Spleen (tissue), 7 donors: Measurements from ENCODE around the gene PADI4.

Experiments used
- POLR2A ChIP-seq, 3 donors: fragments of 450-650 bp; IDR thresholded peaks; one replicate each; pipeline ENCODE4 v1.5.1; 2017; ENCODE audit warnings: antibody characterized with exemption in 3 of 3, mild to moderate bottlenecking in 1 of 3
- POLR2AphosphoS5 ChIP-seq, 3 donors: sonication (generic); formaldehyde crosslinking; IDR thresholded peaks; one replicate each; pipeline ENCODE4 v1.5.1; 2017; ENCODE audit warnings: antibody characterized with exemption in 3 of 3
- TF ChIP-seq, protein P1 (sequence below), 11 experiments: fragments of 200-600 bp in 7 of 11; fragments of 450-650 bp in 4 of 11; sonication (generic) in 4 of 11; IDR thresholded peaks in 8 of 11; conservative IDR thresholded peaks in 3 of 11; 1 replicate in 7 of 11; 2 replicates in 4 of 11; pipeline versions ENCODE4 v1.4.0 to v1.8.0; 2016 to 2021; ENCODE audit warnings: antibody characterized with exemption in 11 of 11, inconsistent platforms in 4 of 11, mild to moderate bottlenecking in 1 of 11
- donor health status: DM: no; HTN: no; CAD: no; lungs with moderate emphysema.
- donor health status: DM: no; HTN: no; CAD: no.
- donor health status: DM: no; HTN: no; CAD: no.

DNA sequence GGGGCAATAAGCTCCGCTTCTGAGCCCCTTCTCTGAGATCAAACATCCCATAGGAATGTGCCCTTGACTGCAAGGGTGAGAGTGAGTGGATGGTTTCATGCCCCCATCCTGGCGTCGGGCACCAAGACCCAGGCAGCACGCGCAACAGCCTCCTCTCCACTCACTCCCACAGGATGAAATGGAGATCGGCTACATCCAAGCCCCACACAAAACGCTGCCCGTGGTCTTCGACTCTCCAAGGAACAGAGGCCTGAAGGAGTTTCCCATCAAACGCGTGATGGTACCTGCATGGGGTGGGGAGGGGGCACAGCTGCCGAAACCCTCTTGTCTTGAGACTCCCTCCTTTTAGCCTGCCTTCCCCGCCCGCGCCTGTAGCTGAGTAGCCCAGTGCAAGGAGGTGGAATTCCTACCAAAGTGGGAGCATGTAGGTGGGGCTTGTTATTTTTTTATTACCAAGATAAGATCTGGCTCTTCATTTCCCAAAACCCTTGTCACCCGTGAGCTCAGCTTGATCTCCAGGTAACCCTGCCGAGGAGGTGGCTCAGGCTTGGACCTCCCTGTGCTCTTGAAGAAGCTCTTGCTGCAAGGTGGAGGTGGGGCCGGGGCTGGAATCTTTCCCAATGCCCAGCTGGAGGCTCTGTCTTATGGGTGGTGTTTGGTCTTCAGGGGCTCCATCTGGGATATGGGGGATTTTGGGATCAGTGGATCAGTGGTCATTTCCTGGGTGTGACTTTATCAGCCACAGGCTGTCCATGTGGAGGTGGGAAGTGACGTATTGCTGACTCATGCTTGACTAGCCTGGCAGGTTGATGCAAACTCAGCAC, 40.0 kb downstream of the PADI4 start:
- TF ChIP-seq, protein P1, sequence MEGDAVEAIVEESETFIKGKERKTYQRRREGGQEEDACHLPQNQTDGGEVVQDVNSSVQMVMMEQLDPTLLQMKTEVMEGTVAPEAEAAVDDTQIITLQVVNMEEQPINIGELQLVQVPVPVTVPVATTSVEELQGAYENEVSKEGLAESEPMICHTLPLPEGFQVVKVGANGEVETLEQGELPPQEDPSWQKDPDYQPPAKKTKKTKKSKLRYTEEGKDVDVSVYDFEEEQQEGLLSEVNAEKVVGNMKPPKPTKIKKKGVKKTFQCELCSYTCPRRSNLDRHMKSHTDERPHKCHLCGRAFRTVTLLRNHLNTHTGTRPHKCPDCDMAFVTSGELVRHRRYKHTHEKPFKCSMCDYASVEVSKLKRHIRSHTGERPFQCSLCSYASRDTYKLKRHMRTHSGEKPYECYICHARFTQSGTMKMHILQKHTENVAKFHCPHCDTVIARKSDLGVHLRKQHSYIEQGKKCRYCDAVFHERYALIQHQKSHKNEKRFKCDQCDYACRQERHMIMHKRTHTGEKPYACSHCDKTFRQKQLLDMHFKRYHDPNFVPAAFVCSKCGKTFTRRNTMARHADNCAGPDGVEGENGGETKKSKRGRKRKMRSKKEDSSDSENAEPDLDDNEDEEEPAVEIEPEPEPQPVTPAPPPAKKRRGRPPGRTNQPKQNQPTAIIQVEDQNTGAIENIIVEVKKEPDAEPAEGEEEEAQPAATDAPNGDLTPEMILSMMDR (IDR thresholded peaks at IDR 0.05 in 8 of 11, conservative IDR thresholded peaks at IDR 0.05 in 3 of 11) = no peak
- TF ChIP-seq POLR2A (IDR thresholded peaks at IDR 0.05) (no peak), POLR2AphosphoS5 (IDR thresholded peaks at IDR 0.05) (no peak)
